ENCODE measurements around the gene BIK. TPM values are rescaled to one million over a fixed set of nuclear protein-coding genes. Genes with fewer than 3 reads are reported as not detected.

BIK gene
- total and polyA plus RNA-seq, 4 donors = 2.7 to 7.6 (median 4.6) TPM

GRCh38 chr22:43081968-43082367 is 28.6 kb upstream of the BIK start:
- Histone ChIP-seq H3K9me3 (ENCODE audit: control insufficient read depth in 4 of 4, insufficient read depth in 3 of 4, low read length in 3 of 4) (no peaks in the 10 kb centered on the region), H3K36me3 (ENCODE audit: control insufficient read depth in 4 of 4, insufficient read depth in 4 of 4, low read length in 4 of 4) (no peaks in the 10 kb centered on the region)
- TF ChIP-seq CTCF (IDR thresholded peaks at IDR 0.05; ENCODE audit: control extremely low read depth, extremely low read depth) = no peak

GRCh38 chr22:43085658-43086606 is 24.6 kb upstream of the BIK start:
- 80 to 88% methylated on average over 19 of the region's 19 CpGs for WGBS, 2 donors
- ATAC-seq (ENCODE audit: insufficient read depth, low FRiP score) = no peak
- Histone ChIP-seq H3K9ac (ENCODE audit: insufficient read depth in 1 of 2, low read length in 2 of 2) (no peak overlapping the region), H3K9me3 (ENCODE audit: control insufficient read depth in 4 of 4, insufficient read depth in 3 of 4, low read length in 3 of 4) (no peaks in the 10 kb centered on the region), H3K27me3 (ENCODE audit: control insufficient read depth in 3 of 3, insufficient read depth in 3 of 3, low read length in 2 of 3) (no peaks in the 10 kb centered on the region), H3K4me3 (no peak overlapping the region), H3K4me1 (ENCODE audit: control insufficient read depth in 5 of 5, insufficient read depth in 5 of 5, low read length in 5 of 5) (peaks cover 0 to 6% (median 0%) of the 10 kb centered on the region in 5 donors), H3K27ac (ENCODE audit: low read depth in 1 of 2, low read length in 1 of 2) (peak overlapping the region; percentile 2 to 17), H3K36me3 (ENCODE audit: control insufficient read depth in 4 of 4, insufficient read depth in 4 of 4, low read length in 4 of 4) (no peaks in the 10 kb centered on the region)
- no peak for DNase-seq
- TF ChIP-seq CTCF (IDR thresholded peaks at IDR 0.05; ENCODE audit: control extremely low read depth, extremely low read depth) = no peak

More at GRCh38 chr22:43081968-43082367, 28.6 kb upstream of the BIK start:
- Histone ChIP-seq H3K4me3 (no peak overlapping the region), H3K4me1 (ENCODE audit: control insufficient read depth in 5 of 5, insufficient read depth in 5 of 5, low read length in 5 of 5) (peaks cover 0 to 3% (median 0%) of the 10 kb centered on the region in 5 donors), H3K27ac (ENCODE audit: low read depth in 1 of 2, low read length in 1 of 2) (no peak overlapping the region), H3K9ac (ENCODE audit: insufficient read depth in 1 of 2, low read length in 2 of 2) (no peak overlapping the region), H3K27me3 (ENCODE audit: control insufficient read depth in 3 of 3, insufficient read depth in 3 of 3, low read length in 2 of 3) (no peaks in the 10 kb centered on the region)
- 97% methylated on average over 4 of the region's 4 CpGs for WGBS, 2 donors
- no peak for DNase-seq
- no peak for ATAC-seq (ENCODE audit: insufficient read depth, low FRiP score)

GRCh38 chr22:43088627-43088983 is 21.9 kb upstream of the BIK start:
- TF ChIP-seq CTCF (IDR thresholded peaks at IDR 0.05; ENCODE audit: control extremely low read depth, extremely low read depth) = no peak
- no peak for ATAC-seq (ENCODE audit: insufficient read depth, low FRiP score)
- Histone ChIP-seq H3K36me3 (ENCODE audit: control insufficient read depth in 4 of 4, insufficient read depth in 4 of 4, low read length in 4 of 4) (no peaks in the 10 kb centered on the region), H3K27me3 (ENCODE audit: control insufficient read depth in 3 of 3, insufficient read depth in 3 of 3, low read length in 2 of 3) (no peaks in the 10 kb centered on the region), H3K27ac (ENCODE audit: low read depth in 1 of 2, low read length in 1 of 2) (peak overlapping the region; percentile 42 to 59), H3K4me1 (ENCODE audit: control insufficient read depth in 5 of 5, insufficient read depth in 5 of 5, low read length in 5 of 5) (peaks cover 0 to 6% (median 0%) of the 10 kb centered on the region in 5 donors), H3K9ac (ENCODE audit: insufficient read depth in 1 of 2, low read length in 2 of 2) (peak overlapping the region in 1 of 2 donors; percentile 33), H3K4me3 (peak overlapping the region; percentile 88), H3K9me3 (ENCODE audit: control insufficient read depth in 4 of 4, insufficient read depth in 3 of 4, low read length in 3 of 4) (no peaks in the 10 kb centered on the region)
- no peak for DNase-seq
- WGBS, 2 donors = 49 to 51% methylated on average over 9 of the region's 9 CpGs
